WI38 (cell line): ENCODE data around the gene FAU.

Experiments used
- H3K4me3 ChIP-seq: 2 replicates; pipeline ENCODE4 v1.5.1; 2011; ENCODE audit warnings: low read depth, mild to moderate bottlenecking, control low read depth, low read length
- TF ChIP-seq, protein P1 (sequence below): IDR thresholded peaks from 2 replicates; pipeline ENCODE4 v1.5.1; 2012; ENCODE audit warnings: low read depth, mild to moderate bottlenecking, control low read depth, low read length

FAU gene

DNA sequence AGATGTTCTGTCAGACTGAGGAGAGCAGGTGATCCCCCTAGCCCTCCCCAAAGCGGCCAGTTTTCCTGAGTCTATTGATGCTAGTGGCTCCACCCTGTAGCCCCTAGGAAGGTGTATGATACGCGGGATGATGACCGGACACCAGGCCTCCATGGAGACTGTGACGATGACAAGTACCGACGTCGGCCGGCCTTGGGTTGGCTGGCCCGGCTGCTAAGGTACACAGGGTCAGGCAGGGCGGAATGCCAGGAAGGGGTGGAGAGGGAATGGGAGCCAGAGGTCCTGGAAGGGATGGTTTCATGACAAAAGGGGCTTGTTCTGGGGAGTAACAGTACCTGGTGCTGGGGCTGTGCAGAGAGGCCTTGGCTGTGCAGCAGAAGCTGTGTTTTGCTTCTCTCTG is 34.7 kb downstream of the FAU start:
- H3K4me3 ChIP-seq = no peak overlapping the region

DNA sequence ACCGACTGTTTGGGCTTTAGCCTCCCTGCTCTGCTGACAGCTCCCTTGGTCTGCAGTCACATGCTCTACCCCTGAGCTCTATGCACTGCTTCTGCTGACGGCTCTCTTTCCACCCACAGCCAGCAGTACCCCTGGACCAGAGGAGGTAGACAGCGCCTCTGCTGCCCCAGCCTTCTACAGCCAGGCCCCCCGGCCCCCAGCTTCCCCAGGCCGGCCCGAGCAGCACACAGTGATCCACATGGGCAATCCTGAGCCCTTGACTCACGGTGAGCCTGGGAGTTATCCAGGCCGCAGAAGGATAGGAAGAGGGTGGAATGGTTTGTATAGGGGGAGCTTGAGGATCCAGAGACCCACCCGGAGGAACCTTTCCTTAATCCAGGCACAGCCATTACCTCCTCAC is 35.1 kb downstream of the FAU start:
- TF ChIP-seq, protein P1, sequence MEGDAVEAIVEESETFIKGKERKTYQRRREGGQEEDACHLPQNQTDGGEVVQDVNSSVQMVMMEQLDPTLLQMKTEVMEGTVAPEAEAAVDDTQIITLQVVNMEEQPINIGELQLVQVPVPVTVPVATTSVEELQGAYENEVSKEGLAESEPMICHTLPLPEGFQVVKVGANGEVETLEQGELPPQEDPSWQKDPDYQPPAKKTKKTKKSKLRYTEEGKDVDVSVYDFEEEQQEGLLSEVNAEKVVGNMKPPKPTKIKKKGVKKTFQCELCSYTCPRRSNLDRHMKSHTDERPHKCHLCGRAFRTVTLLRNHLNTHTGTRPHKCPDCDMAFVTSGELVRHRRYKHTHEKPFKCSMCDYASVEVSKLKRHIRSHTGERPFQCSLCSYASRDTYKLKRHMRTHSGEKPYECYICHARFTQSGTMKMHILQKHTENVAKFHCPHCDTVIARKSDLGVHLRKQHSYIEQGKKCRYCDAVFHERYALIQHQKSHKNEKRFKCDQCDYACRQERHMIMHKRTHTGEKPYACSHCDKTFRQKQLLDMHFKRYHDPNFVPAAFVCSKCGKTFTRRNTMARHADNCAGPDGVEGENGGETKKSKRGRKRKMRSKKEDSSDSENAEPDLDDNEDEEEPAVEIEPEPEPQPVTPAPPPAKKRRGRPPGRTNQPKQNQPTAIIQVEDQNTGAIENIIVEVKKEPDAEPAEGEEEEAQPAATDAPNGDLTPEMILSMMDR = no peak
- no peak overlapping the region for H3K4me3 ChIP-seq

More for the DNA sequence above, 34.7 kb downstream of the FAU start:
- TF ChIP-seq, protein P1 = no peak

DNA sequence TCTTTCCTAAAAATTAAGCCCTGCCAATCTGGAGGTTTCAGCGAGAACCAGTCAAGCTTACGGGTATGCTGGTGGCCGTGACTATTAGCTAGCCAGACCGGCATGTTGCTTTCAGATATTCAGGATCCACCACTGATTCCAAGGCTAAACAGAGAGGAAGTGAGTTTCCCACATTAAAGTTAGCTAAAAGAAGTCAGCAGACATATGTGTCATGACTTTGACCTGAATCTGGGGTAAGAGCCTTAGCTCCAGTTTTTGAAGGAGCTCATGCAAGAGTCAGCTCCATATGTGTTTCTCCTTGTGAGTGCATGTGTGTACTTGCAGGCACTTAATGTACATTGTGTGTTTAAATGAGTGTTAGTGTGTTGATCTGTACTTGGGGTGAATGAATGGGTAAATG is 36.5 kb downstream of the FAU start:
- TF ChIP-seq, protein P1 = no peak
- peak overlapping the region; percentile 94; the same call in 1 of the 2 replicates for H3K4me3 ChIP-seq

- TF ChIP-seq, protein P1 = no peak
- H3K4me3 ChIP-seq = peak overlapping the region; percentile 94
Measured at GRCh38 chr11:65084598-65085375, 37.1 kb downstream of the FAU start.

DNA sequence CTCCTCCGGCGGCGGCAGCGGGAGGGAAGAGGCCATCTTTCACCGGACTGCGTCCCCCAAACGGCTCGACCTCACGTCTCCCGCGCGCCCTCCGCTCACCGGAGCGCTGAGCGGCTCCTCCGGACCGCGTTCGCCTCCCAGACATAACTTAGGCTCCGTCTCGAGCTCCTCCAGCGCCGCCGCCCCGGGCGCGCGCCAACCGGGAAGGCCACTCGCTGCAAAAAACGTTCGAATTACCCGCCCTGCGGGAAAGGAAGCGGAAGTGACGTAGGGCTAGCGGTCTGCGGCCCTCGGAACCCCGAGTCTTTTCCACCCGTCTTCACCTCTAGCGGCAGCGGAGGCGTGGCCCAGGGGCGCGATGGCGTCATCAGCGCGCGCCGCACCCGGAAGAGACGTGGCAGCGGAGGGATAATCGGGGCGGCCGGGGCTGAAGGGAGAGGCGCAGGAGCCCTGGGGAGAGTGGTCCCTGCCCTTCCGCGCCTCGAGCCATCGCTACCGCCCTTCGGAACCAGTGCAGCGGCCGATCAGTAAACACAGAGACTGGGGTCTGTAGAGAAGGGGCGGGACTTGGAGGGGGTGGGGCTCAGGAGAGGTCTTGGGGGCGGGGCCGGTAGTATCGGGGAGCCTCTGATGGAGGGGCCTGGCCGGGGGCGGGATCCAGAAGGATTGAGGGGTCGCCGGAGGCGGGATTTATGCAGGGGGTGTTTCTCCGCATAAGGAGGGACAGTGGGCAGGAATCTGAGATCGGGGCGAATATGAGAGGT is 37.9 kb downstream of the FAU start, which contains the start of the genes CDCA5 and ZFPL1:
Gene CDCA5, minus strand, starts transcription at position 207 of the 764 bp plus-strand sequence. Its CDS starts 62 bp downstream, at position 145.
Gene ZFPL1, plus strand, starts transcription at position 389 of the 764 bp plus-strand sequence. CDS start 477 bp downstream, outside the sequence.
- TF ChIP-seq, protein P1 = no peak
- H3K4me3 ChIP-seq = peak within 1 kb of the TSS; percentile 94

GRCh38 chr11:65083134-65083833 is 38.6 kb downstream of the FAU start:
- TF ChIP-seq, protein P1 = no peak
- peak overlapping the region; percentile 94 for H3K4me3 ChIP-seq
